K562 (cell line): ENCODE measurements around the gene YARS1. TPM values are rescaled to one million over a fixed set of nuclear protein-coding genes. Genes with fewer than 3 reads are reported as not detected.

ENCODE experiments used
- ATAC-seq: fragments of 200-7000 bp; cut with Tn5 transposase; 3 replicates; pipeline ENCODE4 v1.9.1; 2020; ENCODE audit warnings: moderate library complexity
- BruUV-seq: library from RNA; stranded (reverse); fragments of 400-500 nt; replicated peaks from 2 replicates; lab custom pipeline; 2021; lab: Mats Ljungman, UMichigan
- CTCF ChIA-PET: fragments of 300-600 bp; formaldehyde crosslinking; extraction: SDS; loops from one replicate; lab custom pipeline; 2021; ENCODE audit warnings: low intra/inter-chr PET ratio; lab: Yijun Ruan, JAX
- POLR2A ChIA-PET: fragments of 300-600, 350-650 bp; sonication (Branson Sonifier 250); formaldehyde crosslinking; extraction: SDS; loops from one replicate; lab custom pipeline; 2021; ENCODE audit warnings: antibody characterized with exemption, inconsistent platforms; lab: Yijun Ruan, JAX
- DNase-seq, 4 experiments: peaks; one replicate each; pipeline versions ENCODE4 v3.0.0 to v3.0.0-alpha.2; 2011 to 2018; ENCODE audit warnings: low spot score in 3 of 4, mixed read lengths in 3 of 4; ENCODE audit errors: extremely low read depth in 1 of 4
- FAIRE-seq: peaks from 2 replicates; lab custom pipeline; 2011; peaks lifted over from hg19 to GRCh38; lab: Jason Lieb, UNC
- H2AFZ ChIP-seq: 2 replicates; pipeline ENCODE4 v1.6.0; 2011; ENCODE audit warnings: low read depth, low read length, control low read depth, inconsistent platforms
- H3K27ac ChIP-seq: fragments of 200-600 bp; 3 replicates; pipeline ENCODE4 v1.8.0; 2011; ENCODE audit warnings: low read depth, mild to moderate bottlenecking, control low read depth, inconsistent platforms, low read length, moderate library complexity, mixed read lengths; ENCODE audit errors: extremely low read depth
- H3K27me3 ChIP-seq, 2 experiments: fragments of 300-600 bp in 1 of 2; 2 replicates in 1 of 2; 3 replicates in 1 of 2; pipeline versions ENCODE4 v1.6.0 to v1.8.0; 2011; ENCODE audit warnings: inconsistent platforms in 2 of 2, low read length in 2 of 2, mild to moderate bottlenecking in 1 of 2, mixed read lengths in 1 of 2, moderate library complexity in 1 of 2; ENCODE audit not compliant: control insufficient read depth in 2 of 2, insufficient read depth in 2 of 2
- H3K36me3 ChIP-seq: fragments of 300-600 bp; 3 replicates; pipeline ENCODE4 v1.8.0; 2011; ENCODE audit warnings: mild to moderate bottlenecking, low read length, inconsistent platforms; ENCODE audit not compliant: control insufficient read depth, insufficient read depth
- H3K4me1 ChIP-seq, 2 experiments: fragments of 200-600 bp in 1 of 2; replicated peaks in 1 of 2; 2 replicates in 1 of 2; 3 replicates in 1 of 2; pipeline versions ENCODE4 v1.5.1 to v1.8.0; 2011; ENCODE audit warnings: inconsistent platforms in 2 of 2, low read length in 2 of 2, mild to moderate bottlenecking in 1 of 2, mixed read lengths in 1 of 2, moderate library complexity in 1 of 2; ENCODE audit not compliant: control insufficient read depth in 2 of 2, insufficient read depth in 2 of 2
- H3K4me2 ChIP-seq: 2 replicates; pipeline ENCODE4 v1.6.1; 2011; ENCODE audit warnings: low read length, control low read depth, inconsistent platforms, mixed read lengths; ENCODE audit not compliant: insufficient read depth
- H3K4me3 ChIP-seq: fragments of 200-600 bp; sonication (generic), shearing (Covaris generic); 2 replicates; pipeline ENCODE4 v1.5.1; 2016; ENCODE audit warnings: control low read depth, inconsistent platforms
- H3K79me2 ChIP-seq: fragments of 200-600 bp; 3 replicates; pipeline ENCODE4 v1.8.0; 2011; ENCODE audit warnings: low read length, inconsistent platforms; ENCODE audit not compliant: control insufficient read depth, insufficient read depth
- H3K9ac ChIP-seq, 2 experiments: 2 replicates each; pipeline versions ENCODE4 v1.6.0 to v1.6.1; 2011; ENCODE audit warnings: low read depth in 2 of 2, low read length in 2 of 2, control low read depth in 1 of 2, inconsistent platforms in 1 of 2, mild to moderate bottlenecking in 1 of 2, mixed read lengths in 1 of 2; ENCODE audit not compliant: insufficient read depth in 1 of 2
- H3K9me1 ChIP-seq: one replicate; pipeline ENCODE4 v1.6.0; 2011; ENCODE audit warnings: inconsistent platforms, mild to moderate bottlenecking, low read length, moderate library complexity; ENCODE audit not compliant: control insufficient read depth, insufficient read depth
- H3K9me3 ChIP-seq: replicated peaks from 2 replicates; pipeline ENCODE4 v1.5.1; 2011; ENCODE audit warnings: low read depth, low read length, inconsistent platforms; ENCODE audit not compliant: control insufficient read depth, insufficient read depth
- H4K20me1 ChIP-seq: replicated peaks from 2 replicates; pipeline ENCODE4 v1.6.1; 2011; ENCODE audit warnings: low read length, inconsistent platforms, mixed read lengths; ENCODE audit not compliant: control insufficient read depth, insufficient read depth
- BHLHE40 ChIP-seq: IDR thresholded peaks from 2 replicates; pipeline ENCODE4 v1.6.1; 2011; ENCODE audit warnings: low read length, improper control_type of control experiment
- CTBP1 ChIP-seq: fragments of 450-650 bp; IDR thresholded peaks from 2 replicates; pipeline ENCODE4 v1.6.1; 2016; ENCODE audit warnings: borderline replicate concordance
- HNRNPH1 ChIP-seq: fragments of 200-400 bp; formaldehyde crosslinking; optimal IDR thresholded peaks from 2 replicates; pipeline ENCODE3; 2017; ENCODE audit warnings: low read depth, mild to moderate bottlenecking, low read length, moderate library complexity
- PTTG1 ChIP-seq: fragments of 450-650 bp; IDR thresholded peaks from 2 replicates; pipeline ENCODE4 v1.6.1; 2016; ENCODE audit warnings: low read depth, mild to moderate bottlenecking, missing genetic modification characterization, missing compliant biosample characterization
- SPI1 ChIP-seq: IDR thresholded peaks from 2 replicates; pipeline ENCODE4 v1.6.1; 2011; ENCODE audit warnings: low read depth, low read length, control low read depth, borderline replicate concordance
- SRSF3 ChIP-seq: fragments of 200-400 bp; formaldehyde crosslinking; IDR thresholded peaks from 2 replicates; pipeline ENCODE4 v1.6.1; 2016; ENCODE audit warnings: mild to moderate bottlenecking, low read length, moderate library complexity; ENCODE audit not compliant: insufficient read depth
- TAF1 ChIP-seq: IDR thresholded peaks from 2 replicates; pipeline ENCODE4 v1.6.1; 2011; ENCODE audit warnings: mild to moderate bottlenecking, low read length, moderate library complexity; ENCODE audit not compliant: insufficient read depth, control insufficient read depth, severe bottlenecking; ENCODE audit errors: extremely low read depth
- TAF9B ChIP-seq: fragments of 450-650 bp; IDR thresholded peaks from 2 replicates; pipeline ENCODE4 v1.6.1; 2018; ENCODE audit warnings: mild to moderate bottlenecking; ENCODE audit not compliant: partially characterized antibody
- ZNF224 ChIP-seq: sonication (generic); formaldehyde crosslinking; IDR thresholded peaks from 2 replicates; pipeline ENCODE4 v1.8.0; 2022; ENCODE audit warnings: mild to moderate bottlenecking, missing genetic modification reagents
- ZNF695 ChIP-seq: fragments of 450-650 bp; formaldehyde crosslinking; IDR thresholded peaks from 2 replicates; pipeline ENCODE4 v1.4.0; 2020; ENCODE audit warnings: mild to moderate bottlenecking, moderate library complexity
- ZNF699 ChIP-seq: fragments of 250-450 bp; sonication (Bioruptor Pico); IDR thresholded peaks from 2 replicates; pipeline ENCODE4 v1.8.0; 2021; ENCODE audit warnings: mild to moderate bottlenecking, moderate library complexity; ENCODE audit not compliant: insufficient replicate concordance
- WGBS: fragments of 100-300 bp; shearing (Covaris generic); methylation state at CpG from one replicate; pipeline ENCODE4 v1.1.6; 2016; ENCODE audit warnings: low coverage, mixed read lengths; ENCODE audit not compliant: insufficient coverage; ENCODE audit errors: missing lambda C conversion rate; 5-methylcytosine and 5-hydroxymethylcytosine counted together
- in situ Hi-C: fragments of 300-500 bp; cut with MboI; formaldehyde crosslinking; loops from 4 replicates; pipeline ENCODE4 v1.15.0; 2018; ENCODE audit warnings: inconsistent platforms, mixed read lengths
- intact Hi-C: fragments of 100-400 bp; cut with micrococcal nuclease; formaldehyde crosslinking; loops from 2 replicates; pipeline ENCODE4 v1.14.2; 2022
- polyA plus RNA-seq, 8 experiments: library from polyadenylated mRNA; depleted of rRNA in 4 of 8; stranded (reverse) in 5 of 8; unstranded in 3 of 8; fragments of >200 nt; fragmentation: Nextera tagmentation in 2 of 8; fragmentation: Illumina TruSeq in 1 of 8; extraction: Ambion mirVana in 2 of 8; extraction: Trizol in 1 of 8; gene quantifications; 2 replicates each; pipeline versions ENCODE4 v1.2.1 to v1.2.3, GENCODE V29; 2011 to 2014; ENCODE audit warnings: inconsistent platforms in 1 of 8, missing spikeins in 1 of 8
- total RNA-seq, 7 experiments: library from RNA; depleted of rRNA in 6 of 7; stranded (reverse); fragments of >200 nt in 6 of 7; fragmentation: Illumina TruSeq in 2 of 7; extraction: Trizol in 2 of 7; gene quantifications; 2 replicates each; pipeline versions ENCODE4 v1.2.1 to v1.2.3, GENCODE V29; 2011 to 2021; ENCODE audit warnings: low replicate concordance in 1 of 7
- TF ChIP-seq, protein P1 (sequence below): fragments of 250-450 bp; sonication (Bioruptor Pico); IDR thresholded peaks from 2 replicates; pipeline ENCODE4 v1.4.0; 2020; ENCODE audit warnings: mild to moderate bottlenecking, moderate library complexity
- TF ChIP-seq, protein P2 (sequence below): fragments of 200-800 bp; sonication (Bioruptor generic); IDR thresholded peaks from 2 replicates; pipeline ENCODE4 v1.6.1; 2016; ENCODE audit warnings: missing genetic modification characterization, missing compliant biosample characterization
- TF ChIP-seq, protein P3 (sequence below): IDR thresholded peaks from 2 replicates; pipeline ENCODE4 v1.6.1; 2012; ENCODE audit warnings: low read depth, low read length, improper control_type of control experiment, borderline replicate concordance

The YARS1 gene
- total and polyA plus RNA-seq, 9 of the 15 experiments (the other 6 are each of a cell fraction or from before 2014, with no cell fraction given) = 66.2 to 336 (median 201) TPM

DNA sequence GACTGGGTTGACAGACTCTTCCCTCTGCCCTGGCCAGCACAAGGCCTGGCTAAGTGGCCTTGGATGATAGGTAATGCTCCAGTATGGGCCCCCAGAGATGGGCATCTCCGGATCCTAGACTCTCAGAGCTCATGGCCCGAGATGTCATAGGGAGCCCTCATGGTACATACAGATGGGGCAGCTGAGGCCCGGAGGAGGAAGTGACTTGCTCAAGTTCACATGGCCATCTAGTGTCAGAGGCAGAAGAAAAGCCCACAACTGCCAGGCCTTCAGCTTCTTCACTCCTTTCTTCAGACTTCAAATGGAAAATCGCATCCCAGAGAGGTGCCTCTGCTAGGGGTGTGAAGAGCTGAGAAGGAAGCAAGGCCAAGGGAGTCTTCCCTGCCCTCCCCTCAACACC is 67.8 kb downstream of the YARS1 start:
- no peak for DNase-seq
- H2AFZ ChIP-seq = no peak overlapping the region
- WGBS = 39% methylated on average over 4 of the region's 4 CpGs
- no peak for ATAC-seq
- H3K4me3 ChIP-seq = no peak overlapping the region
- H3K9me3 ChIP-seq = no peaks in the 10 kb centered on the region
- ChIA-PET CTCF (no interaction called here), POLR2A (interaction anchor here (0.6 to 1.6 kb wide), 8 partner anchors 8 to 99 kb away, joined by 3 to 7 read pairs (median 3); partner anchors contain the start of genes RBBP4 and ZBTB8OS)
- 0 out of 2 replicates have a peak, but pooled peaks cover 13% of the 10 kb centered on the region for H4K20me1 ChIP-seq
- in situ Hi-C loops = no loop called here
- no peaks in the 10 kb centered on the region for H3K9me1 ChIP-seq
- intact Hi-C loops = loop anchor here (2.0 kb wide), 1 partner anchor 23 kb away; no protein-coding TSS in a partner anchor
- peaks cover 14 to 16% of the 10 kb centered on the region in 2 experiments; a peak in 4 of 5 replicates for H3K4me1 ChIP-seq
- no peaks in the 10 kb centered on the region for H3K27me3 ChIP-seq
- no peaks in the 10 kb centered on the region; the same call in 2 of the 3 replicates for H3K36me3 ChIP-seq
- peaks cover 8% of the 10 kb centered on the region for H3K79me2 ChIP-seq
- no peak overlapping the region for H3K4me2 ChIP-seq
- FAIRE-seq = peak; percentile 35
- no TSS peak for BruUV-seq
- no peak overlapping the region for H3K9ac ChIP-seq
- no peak overlapping the region for H3K27ac ChIP-seq
- TF ChIP-seq SPI1 (peak; percentile 50; the same call in 1 of the 2 replicates), ZNF699 (CRISPR knock-in tag) (no peak), ZNF695 (no peak), PTTG1 (tag) (no peak), ZNF224 (CRISPR knock-in tag) (no peak), BHLHE40 (0 out of 2 replicates have a peak, but pooled peaks have one; percentile 8), SRSF3 (no peak), CTBP1 (no peak), TAF9B (no peak), HNRNPH1 (no peak), TAF1 (no peak)
- TF ChIP-seq, protein P1, sequence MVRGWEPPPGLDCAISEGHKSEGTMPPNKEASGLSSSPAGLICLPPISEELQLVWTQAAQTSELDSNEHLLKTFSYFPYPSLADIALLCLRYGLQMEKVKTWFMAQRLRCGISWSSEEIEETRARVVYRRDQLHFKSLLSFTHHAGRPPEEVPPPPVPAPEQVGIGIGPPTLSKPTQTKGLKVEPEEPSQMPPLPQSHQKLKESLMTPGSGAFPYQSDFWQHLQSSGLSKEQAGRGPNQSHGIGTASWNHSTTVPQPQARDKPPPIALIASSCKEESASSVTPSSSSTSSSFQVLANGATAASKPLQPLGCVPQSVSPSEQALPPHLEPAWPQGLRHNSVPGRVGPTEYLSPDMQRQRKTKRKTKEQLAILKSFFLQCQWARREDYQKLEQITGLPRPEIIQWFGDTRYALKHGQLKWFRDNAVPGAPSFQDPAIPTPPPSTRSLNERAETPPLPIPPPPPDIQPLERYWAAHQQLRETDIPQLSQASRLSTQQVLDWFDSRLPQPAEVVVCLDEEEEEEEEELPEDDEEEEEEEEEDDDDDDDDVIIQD (CRISPR knock-in tag) = no peak
- TF ChIP-seq, protein P2, sequence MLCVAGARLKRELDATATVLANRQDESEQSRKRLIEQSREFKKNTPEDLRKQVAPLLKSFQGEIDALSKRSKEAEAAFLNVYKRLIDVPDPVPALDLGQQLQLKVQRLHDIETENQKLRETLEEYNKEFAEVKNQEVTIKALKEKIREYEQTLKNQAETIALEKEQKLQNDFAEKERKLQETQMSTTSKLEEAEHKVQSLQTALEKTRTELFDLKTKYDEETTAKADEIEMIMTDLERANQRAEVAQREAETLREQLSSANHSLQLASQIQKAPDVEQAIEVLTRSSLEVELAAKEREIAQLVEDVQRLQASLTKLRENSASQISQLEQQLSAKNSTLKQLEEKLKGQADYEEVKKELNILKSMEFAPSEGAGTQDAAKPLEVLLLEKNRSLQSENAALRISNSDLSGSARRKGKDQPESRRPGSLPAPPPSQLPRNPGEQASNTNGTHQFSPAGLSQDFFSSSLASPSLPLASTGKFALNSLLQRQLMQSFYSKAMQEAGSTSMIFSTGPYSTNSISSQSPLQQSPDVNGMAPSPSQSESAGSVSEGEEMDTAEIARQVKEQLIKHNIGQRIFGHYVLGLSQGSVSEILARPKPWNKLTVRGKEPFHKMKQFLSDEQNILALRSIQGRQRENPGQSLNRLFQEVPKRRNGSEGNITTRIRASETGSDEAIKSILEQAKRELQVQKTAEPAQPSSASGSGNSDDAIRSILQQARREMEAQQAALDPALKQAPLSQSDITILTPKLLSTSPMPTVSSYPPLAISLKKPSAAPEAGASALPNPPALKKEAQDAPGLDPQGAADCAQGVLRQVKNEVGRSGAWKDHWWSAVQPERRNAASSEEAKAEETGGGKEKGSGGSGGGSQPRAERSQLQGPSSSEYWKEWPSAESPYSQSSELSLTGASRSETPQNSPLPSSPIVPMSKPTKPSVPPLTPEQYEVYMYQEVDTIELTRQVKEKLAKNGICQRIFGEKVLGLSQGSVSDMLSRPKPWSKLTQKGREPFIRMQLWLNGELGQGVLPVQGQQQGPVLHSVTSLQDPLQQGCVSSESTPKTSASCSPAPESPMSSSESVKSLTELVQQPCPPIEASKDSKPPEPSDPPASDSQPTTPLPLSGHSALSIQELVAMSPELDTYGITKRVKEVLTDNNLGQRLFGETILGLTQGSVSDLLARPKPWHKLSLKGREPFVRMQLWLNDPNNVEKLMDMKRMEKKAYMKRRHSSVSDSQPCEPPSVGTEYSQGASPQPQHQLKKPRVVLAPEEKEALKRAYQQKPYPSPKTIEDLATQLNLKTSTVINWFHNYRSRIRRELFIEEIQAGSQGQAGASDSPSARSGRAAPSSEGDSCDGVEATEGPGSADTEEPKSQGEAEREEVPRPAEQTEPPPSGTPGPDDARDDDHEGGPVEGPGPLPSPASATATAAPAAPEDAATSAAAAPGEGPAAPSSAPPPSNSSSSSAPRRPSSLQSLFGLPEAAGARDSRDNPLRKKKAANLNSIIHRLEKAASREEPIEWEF (CRISPR knock-in tag) = no peak
- TF ChIP-seq, protein P3, sequence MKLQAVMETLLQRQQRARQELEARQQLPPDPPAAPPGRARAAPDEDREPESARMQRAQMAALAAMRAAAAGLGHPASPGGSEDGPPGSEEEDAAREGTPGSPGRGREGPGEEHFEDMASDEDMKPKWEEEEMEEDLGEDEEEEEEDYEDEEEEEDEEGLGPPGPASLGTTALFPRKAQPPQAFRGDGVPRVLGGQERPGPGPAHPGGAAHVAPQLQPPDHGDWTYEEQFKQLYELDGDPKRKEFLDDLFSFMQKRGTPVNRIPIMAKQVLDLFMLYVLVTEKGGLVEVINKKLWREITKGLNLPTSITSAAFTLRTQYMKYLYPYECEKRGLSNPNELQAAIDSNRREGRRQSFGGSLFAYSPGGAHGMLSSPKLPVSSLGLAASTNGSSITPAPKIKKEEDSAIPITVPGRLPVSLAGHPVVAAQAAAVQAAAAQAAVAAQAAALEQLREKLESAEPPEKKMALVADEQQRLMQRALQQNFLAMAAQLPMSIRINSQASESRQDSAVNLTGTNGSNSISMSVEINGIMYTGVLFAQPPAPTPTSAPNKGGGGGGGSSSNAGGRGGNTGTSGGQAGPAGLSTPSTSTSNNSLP = no peak
